Hepatocyte (in vitro differentiated cells): Measurements from ENCODE around the gene GPC5. TPM values are rescaled to one million over a fixed set of nuclear protein-coding genes. Genes with fewer than 3 reads are reported as not detected.
A peak's percentile ranks its signal among the peaks of the same experiment; 100 is the strongest.

Source experiments
- DNase-seq: peaks from one replicate; pipeline ENCODE4 v3.0.0-alpha.2; 2016; ENCODE audit warnings: low spot score
- H2AFZ ChIP-seq: fragments of 200-600 bp; sonication (generic); 2 replicates; pipeline ENCODE4 v1.6.0; 2016; ENCODE audit warnings: antibody characterized with exemption, mild to moderate bottlenecking
- H3K27ac ChIP-seq: fragments of 200-600 bp; sonication (generic); 2 replicates; pipeline ENCODE4 v1.5.1; 2016; ENCODE audit warnings: mild to moderate bottlenecking
- H3K27me3 ChIP-seq: fragments of 200-600 bp; sonication (generic); 2 replicates; pipeline ENCODE4 v1.6.1; 2016
- H3K36me3 ChIP-seq: fragments of 200-600 bp; sonication (generic); replicated peaks from 2 replicates; pipeline ENCODE4 v1.5.1; 2016; ENCODE audit warnings: low read depth; ENCODE audit not compliant: insufficient read depth
- H3K4me1 ChIP-seq: fragments of 200-600 bp; sonication (generic); 2 replicates; pipeline ENCODE4 v1.5.1; 2016; ENCODE audit warnings: mild to moderate bottlenecking, moderate library complexity; ENCODE audit not compliant: insufficient read depth
- H3K4me2 ChIP-seq: fragments of 200-600 bp; sonication (generic); 2 replicates; pipeline ENCODE4 v1.6.0; 2016
- H3K4me3 ChIP-seq: fragments of 200-600 bp; sonication (generic); 2 replicates; pipeline ENCODE4 v1.5.1; 2016; ENCODE audit warnings: mild to moderate bottlenecking
- H3K79me2 ChIP-seq: fragments of 200-600 bp; sonication (generic); 2 replicates; pipeline ENCODE4 v1.6.0; 2017; ENCODE audit warnings: mild to moderate bottlenecking
- H3K9me2 ChIP-seq: fragments of 200-600 bp; sonication (generic); replicated peaks from 2 replicates; pipeline ENCODE4 v1.6.0; 2017; ENCODE audit warnings: mild to moderate bottlenecking; ENCODE audit not compliant: insufficient read depth
- H3K9me3 ChIP-seq: fragments of 200-600 bp; sonication (generic); 2 replicates; pipeline ENCODE4 v1.5.1; 2016; ENCODE audit warnings: low read depth, mild to moderate bottlenecking
- H4K20me1 ChIP-seq: fragments of 200-600 bp; sonication (generic); 2 replicates; pipeline ENCODE4 v1.6.0; 2016; ENCODE audit warnings: mild to moderate bottlenecking; ENCODE audit not compliant: insufficient read depth, poor library complexity, severe bottlenecking
- CTCF ChIP-seq: fragments of 200-600 bp; sonication (generic); IDR thresholded peaks from 2 replicates; pipeline ENCODE4 v1.5.1; 2016; ENCODE audit warnings: antibody characterized with exemption, mild to moderate bottlenecking; ENCODE audit not compliant: poor library complexity
- EZH2 ChIP-seq: fragments of 200-600 bp; sonication (generic); IDR thresholded peaks from 2 replicates; pipeline ENCODE4 v1.6.1; 2016; ENCODE audit warnings: antibody characterized with exemption, mild to moderate bottlenecking, borderline replicate concordance
- EZH2phosphoT487 ChIP-seq: fragments of 200-600 bp; sonication (generic); IDR thresholded peaks from one replicate; pipeline ENCODE4 v1.6.1; 2018; ENCODE audit warnings: antibody characterized with exemption, mild to moderate bottlenecking, low read depth, moderate library complexity; ENCODE audit not compliant: unreplicated experiment, severe bottlenecking
- WGBS: methylation state at CpG from one replicate; pipeline ENCODE4 v1.1.6; 2016; ENCODE audit warnings: low lambda C conversion rate; ENCODE audit errors: missing lambda C conversion rate; 5-methylcytosine and 5-hydroxymethylcytosine counted together
- polyA plus RNA-seq: library from polyadenylated mRNA; unstranded; fragments of >200 nt; fragmentation: Nextera tagmentation; extraction: Ambion mirVana; gene quantifications from 2 replicates; pipeline ENCODE4 v1.2.1, GENCODE V29; 2016
- total RNA-seq: library from RNA; depleted of rRNA; stranded (reverse); fragments of >200 nt; gene quantifications from 2 replicates; pipeline ENCODE4 v1.2.3, GENCODE V29; 2014

The GPC5 gene
- total and polyA plus RNA-seq, 2 experiments from 2014 or later, result 3.9 to 5.4 TPM

- H4K20me1 ChIP-seq, result no peaks in the 10 kb centered on the region
- no peak overlapping the region for H3K4me3 ChIP-seq
- H3K9me3 ChIP-seq, result no peaks in the 10 kb centered on the region
- H3K79me2 ChIP-seq, result no peaks in the 10 kb centered on the region
- H3K27ac ChIP-seq, result no peak overlapping the region
- no peaks in the 10 kb centered on the region for H3K27me3 ChIP-seq
- no peaks in the 10 kb centered on the region for H3K36me3 ChIP-seq
- DNase-seq, result no peak
- H3K9me2 ChIP-seq, result no peaks in the 10 kb centered on the region
- TF ChIP-seq CTCF (no peak), EZH2phosphoT487 (no peak), EZH2 (no peak)
- H3K4me2 ChIP-seq, result no peak overlapping the region
- no peaks in the 10 kb centered on the region for H3K4me1 ChIP-seq
- no peak overlapping the region for H2AFZ ChIP-seq
- 83% methylated on average over 2 of the region's 2 CpGs for WGBS
Observed at GRCh38 chr13:92804926-92805325, 1406.5 kb downstream of the GPC5 start.

- H3K4me3 ChIP-seq, result no peak overlapping the region
- DNase-seq, result no peak
- peak overlapping the region; percentile 35 for H3K4me2 ChIP-seq
- no peaks in the 10 kb centered on the region for H3K36me3 ChIP-seq
- H3K79me2 ChIP-seq, result no peaks in the 10 kb centered on the region
- H3K27me3 ChIP-seq, result no peaks in the 10 kb centered on the region
- H2AFZ ChIP-seq, result peak overlapping the region; percentile 3
- no peaks in the 10 kb centered on the region for H3K4me1 ChIP-seq
- TF ChIP-seq CTCF, result no peak
- TF ChIP-seq EZH2, result no peak
- no peaks in the 10 kb centered on the region for H4K20me1 ChIP-seq
- H3K9me3 ChIP-seq, result no peaks in the 10 kb centered on the region
- H3K27ac ChIP-seq, result no peak overlapping the region
- no peaks in the 10 kb centered on the region for H3K9me2 ChIP-seq
Observed at GRCh38 chr13:92805766-92806165, 1407.3 kb downstream of the GPC5 start.

GRCh38 chr13:92806215-92806614, 1407.8 kb downstream of the GPC5 start:
- TF ChIP-seq CTCF, result no peak
- TF ChIP-seq EZH2, result no peak
- no peak for TF ChIP-seq EZH2phosphoT487
- no peaks in the 10 kb centered on the region for H3K9me3 ChIP-seq
- peak overlapping the region; percentile 3 for H2AFZ ChIP-seq
- no peaks in the 10 kb centered on the region for H3K4me1 ChIP-seq
- H3K79me2 ChIP-seq, result no peaks in the 10 kb centered on the region
- H3K4me3 ChIP-seq, result no peak overlapping the region
- H3K27ac ChIP-seq, result no peak overlapping the region
- H3K27me3 ChIP-seq, result no peaks in the 10 kb centered on the region
- H3K36me3 ChIP-seq, result no peaks in the 10 kb centered on the region
- H3K9me2 ChIP-seq, result no peaks in the 10 kb centered on the region
- no peak for DNase-seq
- no peaks in the 10 kb centered on the region for H4K20me1 ChIP-seq
- H3K4me2 ChIP-seq, result peak overlapping the region; percentile 35
- WGBS, result 83% methylated on average over 4 of the region's 4 CpGs

GRCh38 chr13:92807353-92807752, 1408.9 kb downstream of the GPC5 start:
- Histone ChIP-seq H3K27ac (no peak overlapping the region), H3K79me2 (no peaks in the 10 kb centered on the region), H2AFZ (no peak overlapping the region), H3K4me2 (peak overlapping the region; percentile 17), H3K9me3 (peaks cover 5% of the 10 kb centered on the region), H4K20me1 (no peaks in the 10 kb centered on the region), H3K9me2 (no peaks in the 10 kb centered on the region), H3K4me1 (no peaks in the 10 kb centered on the region), H3K36me3 (no peaks in the 10 kb centered on the region), H3K27me3 (no peaks in the 10 kb centered on the region), H3K4me3 (no peak overlapping the region)
- 23% methylated on average over 3 of the region's 3 CpGs for WGBS
- no peak for DNase-seq
- TF ChIP-seq CTCF (no peak), EZH2 (no peak), EZH2phosphoT487 (no peak)
